Epithelial cell of prostate (primary cell): Measurements from ENCODE around the gene BICC1.

Source experiments
- DNase-seq: peaks from one replicate; pipeline ENCODE4 v3.0.0-alpha.2; 2011; ENCODE audit warnings: low read depth, low spot score
- H3K27ac ChIP-seq: fragments of 450-650 bp; 2 replicates; pipeline ENCODE4 v1.5.1; 2017; ENCODE audit warnings: mild to moderate bottlenecking

Gene BICC1

DNA sequence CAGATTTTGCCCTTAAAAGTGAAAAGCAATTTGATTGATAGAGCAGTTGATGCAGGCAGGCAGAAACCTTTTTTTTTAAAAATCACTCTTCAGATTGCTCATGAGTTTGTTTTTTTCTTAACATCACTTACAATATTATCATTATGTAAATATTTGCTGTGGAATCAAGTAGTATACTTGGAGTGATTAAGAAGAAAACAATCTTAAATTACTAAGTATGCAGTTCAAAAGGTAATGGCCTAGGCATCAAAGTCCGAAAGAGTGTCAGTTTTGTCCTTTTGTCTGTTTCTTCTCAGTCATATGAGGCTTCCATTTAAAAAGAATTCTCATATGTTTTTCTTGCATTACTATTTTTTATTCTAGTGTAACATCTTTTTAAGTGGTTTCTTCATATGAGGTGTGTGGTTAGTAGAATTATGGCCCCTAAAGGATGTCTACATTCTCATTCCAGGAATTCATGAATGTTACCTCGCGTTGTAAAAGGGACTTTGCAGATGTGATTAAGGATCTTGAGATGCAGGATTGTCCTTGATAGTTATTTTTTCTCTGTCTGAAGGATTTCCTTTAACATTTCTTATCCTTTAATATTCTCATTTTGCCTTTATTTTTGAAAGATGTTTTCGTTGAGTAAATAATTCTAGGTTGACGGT, 44.0 kb downstream of the BICC1 start:
- H3K27ac ChIP-seq, result no peak overlapping the region
- DNase-seq, result no peak

DNA sequence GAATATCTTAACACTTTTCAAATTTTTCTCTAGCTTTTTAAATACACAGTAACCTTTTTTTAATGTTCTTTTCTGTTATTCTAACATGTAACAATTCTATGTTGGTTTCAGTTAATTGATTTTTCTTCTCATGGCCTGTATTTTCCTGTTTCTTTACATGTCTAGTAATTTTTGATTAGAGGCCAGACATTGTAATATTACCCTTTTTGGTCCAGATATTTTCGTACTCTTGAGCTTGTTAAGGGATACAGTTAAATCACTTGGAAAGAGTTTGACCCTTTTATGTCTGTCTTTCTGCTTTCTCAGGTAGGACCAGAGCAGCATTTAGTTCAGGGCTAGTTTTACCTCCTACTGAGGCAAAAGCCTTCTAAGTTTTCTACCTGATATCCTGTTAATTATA, 45.0 kb downstream of the BICC1 start:
- no peak overlapping the region for H3K27ac ChIP-seq
- no peak for DNase-seq

DNA sequence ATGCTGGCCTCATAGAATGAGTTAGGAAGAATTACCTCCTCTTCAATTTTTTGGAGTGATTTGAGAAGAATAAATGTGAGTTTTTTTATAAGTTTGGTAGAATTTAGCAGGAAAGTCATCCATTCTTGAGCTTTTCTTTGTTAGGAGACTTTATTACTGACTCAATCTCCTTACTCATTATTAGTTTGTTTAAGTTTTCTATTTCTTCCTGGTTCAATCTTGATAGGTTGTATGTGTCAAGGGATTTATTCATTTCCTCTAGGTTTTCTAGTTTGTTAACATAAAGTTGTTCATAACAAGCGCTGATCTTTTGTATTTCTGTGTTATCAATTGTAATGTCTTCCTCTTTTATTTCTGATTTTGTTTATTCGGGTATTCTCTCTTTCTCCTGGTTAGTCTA, 47.4 kb downstream of the BICC1 start:
- DNase-seq, result no peak
- H3K27ac ChIP-seq, result no peak overlapping the region

GRCh38 chr10:58565271-58565670, 52.6 kb downstream of the BICC1 start:
- no peak for DNase-seq
- H3K27ac ChIP-seq, result no peak overlapping the region

DNA sequence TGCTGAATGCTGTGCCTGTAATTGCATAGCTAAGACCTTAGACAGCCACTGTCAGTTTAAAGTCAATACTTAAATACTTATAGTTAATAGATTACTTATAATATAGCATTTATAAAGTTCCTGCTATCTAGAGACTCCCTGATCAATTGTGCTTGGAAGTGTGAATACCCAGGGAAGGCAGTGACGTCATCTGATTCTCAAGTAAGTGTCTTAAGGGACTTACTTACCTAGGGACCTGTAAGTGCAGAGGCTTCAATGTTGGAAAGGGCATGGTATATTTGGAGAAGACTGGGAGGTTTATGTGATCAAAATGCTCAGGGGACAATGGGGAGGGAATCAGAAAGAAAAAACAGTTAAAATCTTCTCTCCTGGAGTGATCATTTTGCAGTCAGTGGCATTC, 55.0 kb downstream of the BICC1 start:
- no peak overlapping the region for H3K27ac ChIP-seq
- no peak for DNase-seq

GRCh38 chr10:58568428-58568935, 55.8 kb downstream of the BICC1 start:
- DNase-seq, result no peak
- H3K27ac ChIP-seq, result no peak overlapping the region

DNA sequence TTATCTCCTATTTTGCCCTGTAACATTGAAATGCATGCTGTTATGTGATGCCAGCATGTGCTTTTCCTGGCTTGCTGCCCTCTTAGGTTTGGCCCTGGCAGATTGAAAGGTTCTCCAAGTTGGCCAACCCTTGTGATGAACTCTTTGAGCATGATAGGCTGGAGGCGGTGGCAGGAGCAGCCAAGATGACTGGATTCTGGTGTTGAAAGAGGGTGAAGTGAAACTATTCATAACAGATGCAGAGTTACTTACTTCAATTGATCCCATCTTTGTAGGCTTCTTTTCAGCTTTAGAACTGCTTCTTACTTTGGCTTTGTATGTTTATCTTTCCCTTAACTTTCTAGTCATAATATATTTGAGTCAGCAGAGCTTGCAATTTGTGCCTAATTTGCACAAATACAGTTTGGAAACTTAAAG, 57.6 kb downstream of the BICC1 start:
- no peak for DNase-seq
- no peak overlapping the region for H3K27ac ChIP-seq

- no peak overlapping the region for H3K27ac ChIP-seq
- DNase-seq, result no peak
These were observed 58.3 kb downstream of the BICC1 start for GRCh38 chr10:58570979-58571378.

- DNase-seq, result no peak
- no peak overlapping the region for H3K27ac ChIP-seq
These were observed 60.5 kb downstream of the BICC1 start for GRCh38 chr10:58573144-58573543.

DNA sequence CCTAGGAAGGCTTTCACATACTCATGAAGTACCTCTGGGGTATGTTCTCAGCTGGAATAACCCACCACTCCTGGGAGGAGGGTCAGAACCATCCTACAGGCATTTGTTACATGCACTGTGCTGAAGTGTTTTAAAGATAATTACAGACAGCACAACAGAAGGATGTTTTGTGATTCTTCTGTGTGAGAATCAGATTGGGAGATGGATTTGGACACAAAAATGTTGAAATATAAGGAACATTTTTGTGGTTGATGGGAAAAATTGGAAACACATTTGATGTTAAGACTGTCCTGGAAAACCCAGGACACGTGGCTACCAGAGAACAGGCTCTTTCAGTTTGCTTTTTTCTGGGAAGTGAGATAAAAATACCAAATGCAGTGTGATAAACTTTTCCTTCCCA, 61.4 kb downstream of the BICC1 start:
- no peak overlapping the region for H3K27ac ChIP-seq
- no peak for DNase-seq

DNA sequence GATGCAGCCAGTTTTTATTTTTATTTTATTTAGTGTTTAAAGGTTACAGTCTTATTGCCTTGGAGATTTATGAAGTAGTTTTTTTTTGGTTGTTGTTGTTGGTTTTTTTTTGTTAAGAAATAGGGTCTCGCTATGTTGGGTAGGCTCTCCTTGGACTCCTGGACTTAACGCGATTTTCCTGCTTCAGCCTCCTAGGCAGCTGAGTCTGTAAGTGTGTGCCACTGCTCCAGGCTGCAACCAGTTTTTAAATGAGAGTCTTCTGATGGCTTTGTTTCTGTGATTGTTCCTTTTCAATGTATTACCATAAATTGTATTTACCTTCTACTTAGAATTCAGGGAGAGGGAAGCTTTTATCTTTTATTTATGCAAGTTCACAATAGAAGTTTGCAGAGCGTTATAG, 62.8 kb downstream of the BICC1 start:
- H3K27ac ChIP-seq, result no peak overlapping the region
- DNase-seq, result no peak

DNA sequence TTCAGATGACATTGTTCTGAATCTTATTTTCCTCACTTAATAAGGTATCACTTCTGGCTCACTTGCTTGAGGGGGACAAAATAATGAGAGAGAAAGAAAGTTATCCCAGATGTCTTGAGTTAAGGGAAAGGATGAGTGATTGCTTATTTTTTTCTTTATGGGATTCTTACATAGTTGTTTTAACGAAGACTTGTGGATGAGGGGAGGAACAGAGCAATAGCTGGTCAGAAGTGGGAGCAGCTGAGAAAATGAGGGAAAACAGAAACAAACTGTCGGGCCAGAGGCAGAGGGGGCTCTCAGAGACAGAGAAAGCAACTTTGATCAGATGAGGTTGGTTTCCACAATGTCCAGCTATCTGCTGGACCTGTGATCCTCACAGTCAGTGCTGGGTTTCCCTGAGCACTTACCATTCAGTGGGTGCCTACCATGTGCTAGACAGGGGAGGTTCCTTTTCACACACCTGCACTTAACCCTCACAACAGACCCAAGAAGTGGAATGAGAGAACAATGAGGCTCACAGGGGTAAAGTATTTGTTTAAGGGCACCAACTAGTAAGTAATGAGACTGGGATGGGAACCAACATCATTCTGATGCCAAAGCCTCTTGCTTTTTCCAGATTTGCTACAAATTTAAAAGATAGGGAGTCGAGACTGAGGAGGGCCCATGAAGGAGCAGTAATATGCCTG, 64.2 kb downstream of the BICC1 start:
- DNase-seq, result no peak
- no peak overlapping the region for H3K27ac ChIP-seq

DNA sequence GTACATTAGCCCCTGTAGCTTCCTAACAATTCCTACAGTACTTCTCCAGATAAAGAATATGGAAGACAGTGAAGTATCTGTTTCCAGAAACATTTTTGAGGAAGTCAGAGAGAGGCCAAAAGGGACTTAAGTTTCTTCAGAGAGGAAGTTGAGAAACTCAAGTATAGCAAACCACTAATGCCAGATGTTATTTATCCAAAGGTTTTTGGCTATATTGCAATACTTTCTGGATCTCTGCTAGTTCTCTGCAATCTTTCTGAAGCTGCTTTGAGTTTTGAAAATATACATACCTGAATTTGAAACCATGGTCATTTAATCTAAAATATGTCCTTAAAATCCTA, 64.7 kb downstream of the BICC1 start:
- H3K27ac ChIP-seq, result no peak overlapping the region
- DNase-seq, result no peak

DNA sequence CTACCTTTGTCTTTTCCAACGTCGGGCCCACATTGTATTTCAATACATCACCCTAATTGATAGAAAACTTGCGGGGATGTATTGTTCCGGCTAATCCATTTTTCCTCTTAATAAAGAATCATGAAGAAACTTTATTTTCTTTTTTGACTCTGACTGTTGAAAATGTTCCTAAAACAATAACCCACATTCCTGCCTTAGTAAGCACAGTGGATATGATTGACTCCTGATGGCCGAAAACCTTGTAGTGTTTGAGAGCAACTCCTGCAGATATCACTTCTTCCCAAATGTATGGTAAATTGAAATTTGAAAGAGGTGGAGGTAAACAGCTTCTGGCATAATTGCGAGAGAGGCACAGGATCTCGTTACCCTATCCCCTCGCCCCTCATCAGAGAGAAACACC, 65.7 kb downstream of the BICC1 start:
- no peak overlapping the region for H3K27ac ChIP-seq
- no peak for DNase-seq

DNA sequence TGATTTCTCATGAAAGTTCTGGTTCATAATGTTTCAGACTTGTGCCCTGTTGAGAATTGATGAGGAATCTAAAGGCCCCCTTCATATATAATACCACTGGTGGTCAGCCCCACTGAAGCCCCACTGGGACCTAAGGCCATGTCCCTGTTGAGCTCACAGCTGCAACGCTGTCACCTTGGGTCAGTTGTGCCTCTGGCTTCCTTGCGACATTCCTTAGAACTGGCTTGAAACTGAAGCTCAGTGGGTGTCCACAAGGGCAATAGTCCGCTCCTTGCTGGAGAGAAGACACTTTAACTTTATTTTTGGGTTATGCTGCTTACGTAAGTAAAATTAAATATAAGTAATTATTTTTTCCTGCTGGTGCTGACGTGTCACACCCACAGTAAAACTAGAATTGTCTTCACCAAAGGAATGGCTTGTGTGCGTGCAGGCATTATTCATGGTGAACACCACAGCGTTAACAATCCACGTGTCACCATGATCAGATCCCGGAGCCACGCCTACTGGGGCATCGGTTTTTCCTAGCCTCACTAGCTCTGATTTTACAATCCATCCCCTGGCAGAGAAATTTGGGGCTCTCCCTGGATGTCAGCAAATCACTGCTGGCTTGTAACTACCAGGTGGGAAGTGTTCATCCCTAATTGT, 66.5 kb downstream of the BICC1 start:
- DNase-seq, result no peak
- no peak overlapping the region for H3K27ac ChIP-seq

DNA sequence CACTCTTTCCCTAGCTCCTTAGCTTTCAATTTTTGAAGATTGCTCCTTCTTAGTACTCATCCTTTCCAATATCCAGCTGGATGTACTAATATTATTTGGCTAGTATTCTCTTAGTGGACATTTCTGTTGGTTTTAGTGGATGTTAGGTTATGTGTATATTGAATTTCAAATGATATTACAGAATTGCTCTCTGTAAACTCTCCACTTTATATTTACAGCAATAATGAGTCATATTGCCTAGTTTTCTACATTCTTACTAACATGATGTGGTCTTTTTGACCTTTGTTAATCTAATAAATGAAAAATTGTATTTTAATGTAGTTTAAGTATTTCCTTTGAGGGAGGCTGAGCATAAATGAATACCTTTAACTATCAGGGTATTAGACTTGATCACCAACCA, 69.4 kb downstream of the BICC1 start:
- H3K27ac ChIP-seq, result no peak overlapping the region
- DNase-seq, result no peak

DNA sequence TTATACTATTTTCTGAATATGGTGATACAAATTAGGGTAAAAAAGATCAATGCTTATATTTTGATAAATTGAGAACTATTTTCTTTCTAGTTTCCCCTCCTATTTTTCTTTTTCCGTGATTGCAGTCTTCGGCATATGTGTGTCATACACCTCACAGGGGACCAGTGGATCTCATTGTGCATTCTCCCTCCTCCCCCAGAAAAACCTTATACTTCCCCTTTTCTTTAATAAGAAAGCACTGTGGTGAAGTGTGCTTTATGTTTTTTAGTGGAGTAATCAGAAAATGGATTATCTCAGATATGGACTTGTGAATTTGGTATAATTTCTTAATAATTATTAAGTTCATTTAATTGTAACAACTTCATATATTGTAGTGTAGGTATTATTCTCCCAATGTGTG, 72.8 kb downstream of the BICC1 start:
- DNase-seq, result no peak

DNA sequence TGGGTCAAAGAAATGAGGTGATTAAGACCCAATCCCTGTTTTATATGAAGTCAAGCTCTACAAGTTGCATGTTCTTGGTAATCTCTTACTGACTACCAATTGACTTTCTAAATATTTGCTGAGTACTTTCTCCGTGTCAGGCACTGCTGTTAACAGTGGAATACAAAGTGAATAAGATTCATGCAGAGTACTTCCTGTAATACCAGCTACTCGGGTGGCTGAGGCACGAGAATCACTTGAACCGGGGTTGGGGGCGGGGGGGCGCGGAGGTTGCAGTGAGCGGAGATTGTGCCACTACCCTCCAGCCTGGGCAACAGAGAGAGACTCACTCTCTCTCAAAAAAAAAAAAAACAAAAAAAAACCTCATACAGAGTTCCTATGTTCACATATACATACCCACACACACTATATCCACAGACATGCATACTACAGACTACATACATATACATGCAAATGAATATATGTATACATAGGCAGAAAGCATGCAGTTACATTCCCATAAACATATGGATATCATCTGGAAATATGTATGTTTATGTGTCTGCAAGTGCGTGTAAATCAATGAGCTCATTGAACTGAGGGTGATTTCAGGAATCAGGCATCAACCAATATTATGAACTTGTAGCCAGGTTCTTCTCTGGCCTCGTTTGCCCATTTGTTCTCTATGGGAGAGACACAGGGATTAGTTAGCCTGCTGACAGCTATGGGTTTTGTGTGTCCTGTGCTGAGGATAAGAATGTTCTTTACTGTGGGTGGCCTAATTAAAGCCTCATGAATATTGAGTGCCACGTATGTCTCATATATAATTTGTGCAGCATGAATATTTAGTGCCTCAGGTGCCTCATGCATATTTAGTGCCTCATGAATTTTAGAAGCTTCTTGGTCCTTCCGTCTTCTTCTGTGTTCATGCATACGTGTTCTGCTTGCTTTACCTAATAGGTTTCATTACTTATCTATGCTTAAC, 73.9 kb downstream of the BICC1 start:
- H3K27ac ChIP-seq, result no peak overlapping the region
- no peak for DNase-seq

More for the DNA sequence above, 72.8 kb downstream of the BICC1 start:
- no peak overlapping the region for H3K27ac ChIP-seq

- DNase-seq, result no peak
- H3K27ac ChIP-seq, result no peak overlapping the region
These were observed 75.0 kb downstream of the BICC1 start for GRCh38 chr10:58587676-58588075.

- no peak overlapping the region for H3K27ac ChIP-seq
- no peak for DNase-seq
These were observed 76.1 kb downstream of the BICC1 start for GRCh38 chr10:58588673-58589265.
